ENCODE results near the gene LRIG1.

Gene LRIG1

GRCh38 chr3:66418475-66418931, 82.3 kb downstream of the LRIG1 start:
- Mint-ChIP-seq H3K27ac (no peak overlapping the region), H3K36me3 (peaks cover 29% of the 10 kb centered on the region)

GRCh38 chr3:66416556-66417304, 84.1 kb downstream of the LRIG1 start:
- Mint-ChIP-seq H3K4me3 (no peak overlapping the region), H3K27ac (no peak overlapping the region), H3K4me1 (peaks cover 24% of the 10 kb centered on the region), H3K9me3 (no peaks in the 10 kb centered on the region), H3K36me3 (peaks cover 19% of the 10 kb centered on the region), H3K27me3 (no peaks in the 10 kb centered on the region)

More at GRCh38 chr3:66418475-66418931, 82.3 kb downstream of the LRIG1 start:
- Mint-ChIP-seq H3K9me3 (no peaks in the 10 kb centered on the region), H3K4me1 (peaks cover 25% of the 10 kb centered on the region), H3K27me3 (no peaks in the 10 kb centered on the region), H3K4me3 (no peak overlapping the region)

- H3K4me1 Mint-ChIP-seq = peaks cover 24% of the 10 kb centered on the region
- no peaks in the 10 kb centered on the region for H3K27me3 Mint-ChIP-seq
- no peaks in the 10 kb centered on the region for H3K9me3 Mint-ChIP-seq
- peaks cover 14% of the 10 kb centered on the region for H3K36me3 Mint-ChIP-seq
- H3K4me3 Mint-ChIP-seq = no peak overlapping the region
- no peak overlapping the region for H3K27ac Mint-ChIP-seq
Measured at GRCh38 chr3:66415867-66416428, 84.9 kb downstream of the LRIG1 start.

- H3K4me3 Mint-ChIP-seq = no peak overlapping the region
- H3K9me3 Mint-ChIP-seq = no peaks in the 10 kb centered on the region
- H3K27ac Mint-ChIP-seq = no peak overlapping the region
- no peaks in the 10 kb centered on the region for H3K27me3 Mint-ChIP-seq
- H3K4me1 Mint-ChIP-seq = peaks cover 14% of the 10 kb centered on the region
- peaks cover 6% of the 10 kb centered on the region for H3K36me3 Mint-ChIP-seq
Measured at GRCh38 chr3:66414846-66415245, 86.0 kb downstream of the LRIG1 start.

GRCh38 chr3:66413151-66413751, 87.6 kb downstream of the LRIG1 start:
- Mint-ChIP-seq H3K4me1 (peaks cover 4% of the 10 kb centered on the region), H3K36me3 (peaks cover 3% of the 10 kb centered on the region), H3K27ac (no peak overlapping the region)

GRCh38 chr3:66411961-66412887, 88.6 kb downstream of the LRIG1 start:
- Mint-ChIP-seq H3K27me3 (no peaks in the 10 kb centered on the region), H3K4me1 (peaks cover 4% of the 10 kb centered on the region), H3K9me3 (no peaks in the 10 kb centered on the region), H3K36me3 (peaks cover under 1% of the 10 kb centered on the region), H3K27ac (no peak overlapping the region), H3K4me3 (no peak overlapping the region)

More at GRCh38 chr3:66413151-66413751, 87.6 kb downstream of the LRIG1 start:
- Mint-ChIP-seq H3K4me3 (no peak overlapping the region), H3K9me3 (no peaks in the 10 kb centered on the region), H3K27me3 (no peaks in the 10 kb centered on the region)

- no peaks in the 10 kb centered on the region for H3K27me3 Mint-ChIP-seq
- H3K4me1 Mint-ChIP-seq = peaks cover 4% of the 10 kb centered on the region
- no peaks in the 10 kb centered on the region for H3K36me3 Mint-ChIP-seq
- no peaks in the 10 kb centered on the region for H3K9me3 Mint-ChIP-seq
- no peak overlapping the region for H3K4me3 Mint-ChIP-seq
- H3K27ac Mint-ChIP-seq = no peak overlapping the region
Measured at GRCh38 chr3:66411474-66411873, 89.3 kb downstream of the LRIG1 start.

- Mint-ChIP-seq H3K4me3 (no peak overlapping the region), H3K4me1 (peaks cover 4% of the 10 kb centered on the region), H3K27ac (no peak overlapping the region), H3K27me3 (no peaks in the 10 kb centered on the region), H3K9me3 (no peaks in the 10 kb centered on the region), H3K36me3 (no peaks in the 10 kb centered on the region)
Measured at GRCh38 chr3:66410976-66411375, 89.8 kb downstream of the LRIG1 start.

GRCh38 chr3:66409771-66410754, 90.8 kb downstream of the LRIG1 start:
- H3K4me1 Mint-ChIP-seq = peaks cover 4% of the 10 kb centered on the region
- H3K36me3 Mint-ChIP-seq = no peaks in the 10 kb centered on the region
- peak overlapping the region; percentile 65 for H3K27ac Mint-ChIP-seq
- no peaks in the 10 kb centered on the region for H3K27me3 Mint-ChIP-seq
- H3K9me3 Mint-ChIP-seq = no peaks in the 10 kb centered on the region
- H3K4me3 Mint-ChIP-seq = no peak overlapping the region

GRCh38 chr3:66407611-66408218, 93.1 kb downstream of the LRIG1 start:
- no peaks in the 10 kb centered on the region for H3K27me3 Mint-ChIP-seq
- H3K36me3 Mint-ChIP-seq = no peaks in the 10 kb centered on the region
- no peaks in the 10 kb centered on the region for H3K9me3 Mint-ChIP-seq
- H3K4me1 Mint-ChIP-seq = peaks cover 4% of the 10 kb centered on the region
- no peak overlapping the region for H3K27ac Mint-ChIP-seq
- no peak overlapping the region for H3K4me3 Mint-ChIP-seq

- Mint-ChIP-seq H3K4me3 (no peak overlapping the region), H3K27ac (no peak overlapping the region), H3K9me3 (no peaks in the 10 kb centered on the region), H3K4me1 (peaks cover 4% of the 10 kb centered on the region), H3K27me3 (no peaks in the 10 kb centered on the region), H3K36me3 (no peaks in the 10 kb centered on the region)
Measured at GRCh38 chr3:66406831-66407610, 93.8 kb downstream of the LRIG1 start.

GRCh38 chr3:66406163-66406562, 94.7 kb downstream of the LRIG1 start:
- Mint-ChIP-seq H3K4me1 (peaks cover 4% of the 10 kb centered on the region), H3K9me3 (no peaks in the 10 kb centered on the region), H3K27me3 (no peaks in the 10 kb centered on the region), H3K27ac (no peak overlapping the region), H3K36me3 (no peaks in the 10 kb centered on the region), H3K4me3 (no peak overlapping the region)

GRCh38 chr3:66405701-66406091, 95.1 kb downstream of the LRIG1 start:
- no peaks in the 10 kb centered on the region for H3K27me3 Mint-ChIP-seq
- H3K9me3 Mint-ChIP-seq = no peaks in the 10 kb centered on the region
- H3K4me1 Mint-ChIP-seq = peaks cover 4% of the 10 kb centered on the region
- no peak overlapping the region for H3K4me3 Mint-ChIP-seq
- no peaks in the 10 kb centered on the region for H3K36me3 Mint-ChIP-seq
- H3K27ac Mint-ChIP-seq = no peak overlapping the region

All from activated naive CD4-positive, alpha-beta T cell treated with anti-CD3 and anti-CD28 coated beads, Interleukin-2, amount 50 U/mL, for 24 hours (primary cell).